Gastroesophageal sphincter (tissue), 4 donors: ENCODE results near the gene BANP. TPM values are rescaled to one million over a fixed set of nuclear protein-coding genes. Genes with fewer than 3 reads are reported as not detected.
"Not testable (repeated sequence)": the region's sequence is repeated elsewhere in the genome, so short reads cannot be mapped to it uniquely, and the experiment has no call there.

Experiments used
- ATAC-seq: fragments of 150-250 bp; one replicate; pipeline ENCODE4 v1.9.1; 2016; ENCODE audit warnings: mild to moderate bottlenecking, moderate library complexity
- H3K27ac ChIP-seq, 4 donors: fragments of 200-600 bp; sonication (generic) in 3 of 4; 1 replicate in 3 of 4; 2 replicates in 1 of 4; pipeline ENCODE4 v1.5.1; 2016 to 2019
- H3K27me3 ChIP-seq: fragments of 200-600 bp; sonication (generic); one replicate; pipeline ENCODE4 v1.5.1; 2019
- H3K36me3 ChIP-seq, 2 donors: fragments of 200-600 bp; sonication (generic); one replicate each; pipeline ENCODE4 v1.5.1; 2019; ENCODE audit warnings: control low read depth in 1 of 2
- H3K4me1 ChIP-seq, 3 donors: fragments of 200-600 bp; sonication (generic); 1 replicate in 2 of 3; 2 replicates in 1 of 3; pipeline ENCODE4 v1.5.1; 2016 to 2019; ENCODE audit warnings: control low read depth in 2 of 3
- H3K4me3 ChIP-seq, 2 donors: fragments of 200-600 bp; sonication (generic); one replicate each; pipeline ENCODE4 v1.5.1; 2019; ENCODE audit warnings: mild to moderate bottlenecking in 1 of 2, moderate library complexity in 1 of 2
- H3K9me3 ChIP-seq, 3 donors: fragments of 200-600 bp; sonication (generic); one replicate each; pipeline ENCODE4 v1.5.1; 2017 to 2019; ENCODE audit warnings: control low read depth in 2 of 3
- CTCF ChIP-seq, 4 experiments: fragments of 200-600 bp in 2 of 4; fragments of 450-650 bp in 2 of 4; sonication (generic) in 1 of 4; IDR thresholded peaks; one replicate each; pipeline ENCODE4 v1.5.1; 2017 to 2019; ENCODE audit warnings: antibody characterized with exemption in 4 of 4, mild to moderate bottlenecking in 2 of 4, moderate library complexity in 2 of 4
- EP300 ChIP-seq: sonication (generic); formaldehyde crosslinking; IDR thresholded peaks from one replicate; pipeline ENCODE4 v1.6.1; 2017; ENCODE audit warnings: antibody characterized with exemption, mild to moderate bottlenecking
- POLR2A ChIP-seq, 2 donors: fragments of 450-650 bp; IDR thresholded peaks; one replicate each; pipeline ENCODE4 v1.6.1; 2017; ENCODE audit warnings: antibody characterized with exemption in 2 of 2, mild to moderate bottlenecking in 2 of 2, moderate library complexity in 1 of 2
- POLR2AphosphoS5 ChIP-seq: sonication (generic); formaldehyde crosslinking; IDR thresholded peaks from one replicate; pipeline ENCODE4 v1.6.1; 2017; ENCODE audit warnings: antibody characterized with exemption
- WGBS, 2 donors: methylation state at CpG; one replicate each; pipeline ENCODE4 v1.1.5; 2018; ENCODE audit warnings: low coverage in 1 of 2; 5-methylcytosine and 5-hydroxymethylcytosine counted together
- small RNA-seq, 4 donors: library from RNA; depleted of rRNA; stranded (forward); fragments of <200 nt; gene quantifications; one replicate each; pipeline ENCODE3, GENCODE V24; 2016
- total RNA-seq, 4 donors: library from RNA; depleted of rRNA; stranded (reverse); fragments of >200 nt; gene quantifications; one replicate each; pipeline ENCODE4 v1.1.0, GENCODE V29; 2016

The BANP gene
- total RNA-seq, 4 donors from 2014 or later: 17.1 to 33.1 (median 24.2) TPM

- ATAC-seq: no peak
- TF ChIP-seq POLR2AphosphoS5: no peak
- H3K27me3 ChIP-seq: peaks cover 37% of the 10 kb centered on the region
- no peak overlapping the region for H3K4me3 ChIP-seq
- H3K27ac ChIP-seq: no peak overlapping the region
- H3K4me1 ChIP-seq: peaks cover 0 to 4% (median 0%) of the 10 kb centered on the region in 3 donors
- H3K9me3 ChIP-seq: no peaks in the 10 kb centered on the region
- no peaks in the 10 kb centered on the region for H3K36me3 ChIP-seq
- WGBS, 2 donors: 95% methylated on average over 12 of the region's 18 CpGs; no CpG with 5 or more reads in 1 of the 2 donors
Observed at GRCh38 chr16:88120812-88121211, 169.6 kb downstream of the BANP start.

DNA sequence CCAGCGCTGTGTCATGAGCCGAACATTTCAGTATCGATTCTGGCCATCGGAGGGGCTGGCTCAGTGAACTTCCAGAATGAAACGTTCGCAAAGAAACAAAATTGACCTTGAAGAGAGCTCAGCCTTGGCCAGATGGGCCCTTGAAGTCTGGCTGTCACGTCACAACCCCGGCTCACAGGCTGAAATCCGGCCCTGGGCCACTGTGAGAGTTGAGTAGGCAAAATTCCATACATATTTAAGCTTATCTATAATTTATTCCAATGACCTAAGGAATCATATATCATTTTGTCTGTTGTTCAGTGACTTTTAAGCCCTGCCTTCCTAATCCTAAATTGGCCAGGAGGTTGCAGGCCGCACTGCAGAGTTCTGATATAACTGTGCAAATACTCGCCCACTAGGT, 170.2 kb downstream of the BANP start:
- not testable (repeated sequence) for H3K4me1 ChIP-seq, ATAC-seq, H3K36me3 ChIP-seq, H3K9me3 ChIP-seq, H3K4me3 ChIP-seq, H3K27ac ChIP-seq
- 69 to 80% methylated on average over 6 to 10 of the region's 11 CpGs for WGBS, 2 donors
- peaks cover 32% of the 10 kb centered on the region for H3K27me3 ChIP-seq

DNA sequence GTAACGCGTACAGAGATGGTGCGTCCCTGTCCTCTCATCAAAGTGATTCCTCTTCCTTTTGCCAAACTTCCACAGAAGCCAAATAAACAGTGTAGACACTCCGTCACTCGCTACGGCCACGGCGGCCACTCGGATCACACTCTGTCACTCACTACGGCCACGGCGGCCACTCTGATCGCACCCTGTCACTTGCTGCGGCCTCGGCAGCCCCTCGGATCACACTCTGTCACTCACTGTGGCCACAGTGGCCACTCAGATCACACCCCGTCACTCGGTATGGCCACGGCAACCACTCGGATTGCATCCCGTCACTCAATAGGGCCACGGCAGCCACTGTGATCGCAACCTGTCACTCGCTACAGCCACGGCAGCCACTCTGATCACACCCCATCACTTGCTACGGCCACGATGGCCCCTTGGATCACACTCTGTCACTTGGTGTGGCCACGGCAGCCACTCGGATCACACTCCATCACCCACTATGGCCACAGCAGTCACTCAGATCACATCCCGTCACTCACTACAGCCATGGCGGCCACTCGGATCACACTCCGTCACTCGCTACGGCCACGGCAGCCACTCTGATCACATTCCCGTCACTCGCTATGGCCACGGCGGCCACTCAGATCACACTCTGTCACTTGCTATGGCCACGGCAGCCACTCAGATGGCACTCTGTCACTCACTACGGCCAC, 170.8 kb downstream of the BANP start:
- TF ChIP-seq POLR2AphosphoS5 (no peak), POLR2A (IDR thresholded peaks at IDR 0.05) (no peak), EP300 (no peak), CTCF (IDR thresholded peaks at IDR 0.05) (no peak)
- Histone ChIP-seq H3K4me1 (peaks cover 0 to 4% (median 0%) of the 10 kb centered on the region in 3 donors), H3K27ac (no peak overlapping the region), H3K4me3 (no peak overlapping the region), H3K27me3 (peaks cover 28% of the 10 kb centered on the region), H3K36me3 (no peaks in the 10 kb centered on the region), H3K9me3 (no peaks in the 10 kb centered on the region)
- WGBS, 2 donors: 91 to 93% methylated on average over 33 to 40 of the region's 42 CpGs
- ATAC-seq: no peak

Small RNAs within 50 kb of the gene (small RNA-seq; reads per million reads assigned to genes)
- 0 reads per million in 4 donors for gene AC127455.1

Other genes starting within 250 kb of the BANP start
- gene KLHDC4, start 185.4 kb upstream of the BANP start, total RNA-seq: 10 to 100 TPM in 3 of 4 donors, 1 to 10 TPM in 1; 9.8 to 33.8 (median 24.4) TPM
- 10 to 100 TPM in 1 of 4 donors, 1 to 10 TPM in 3; 3.1 to 10.4 (median 6.0) TPM for gene SLC7A5, start 81.9 kb upstream of the BANP start, total RNA-seq
- not detected for gene CA5A, start 14.9 kb upstream of the BANP start, total RNA-seq